Glomerular visceral epithelial cell (primary cell): ENCODE data around the gene TUSC2.

Experiments used
- DNase-seq: peaks from one replicate; pipeline ENCODE4 v3.0.0-alpha.2; 2016; ENCODE audit errors: extremely low spot score

Gene TUSC2, protein sequence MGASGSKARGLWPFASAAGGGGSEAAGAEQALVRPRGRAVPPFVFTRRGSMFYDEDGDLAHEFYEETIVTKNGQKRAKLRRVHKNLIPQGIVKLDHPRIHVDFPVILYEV

DNA sequence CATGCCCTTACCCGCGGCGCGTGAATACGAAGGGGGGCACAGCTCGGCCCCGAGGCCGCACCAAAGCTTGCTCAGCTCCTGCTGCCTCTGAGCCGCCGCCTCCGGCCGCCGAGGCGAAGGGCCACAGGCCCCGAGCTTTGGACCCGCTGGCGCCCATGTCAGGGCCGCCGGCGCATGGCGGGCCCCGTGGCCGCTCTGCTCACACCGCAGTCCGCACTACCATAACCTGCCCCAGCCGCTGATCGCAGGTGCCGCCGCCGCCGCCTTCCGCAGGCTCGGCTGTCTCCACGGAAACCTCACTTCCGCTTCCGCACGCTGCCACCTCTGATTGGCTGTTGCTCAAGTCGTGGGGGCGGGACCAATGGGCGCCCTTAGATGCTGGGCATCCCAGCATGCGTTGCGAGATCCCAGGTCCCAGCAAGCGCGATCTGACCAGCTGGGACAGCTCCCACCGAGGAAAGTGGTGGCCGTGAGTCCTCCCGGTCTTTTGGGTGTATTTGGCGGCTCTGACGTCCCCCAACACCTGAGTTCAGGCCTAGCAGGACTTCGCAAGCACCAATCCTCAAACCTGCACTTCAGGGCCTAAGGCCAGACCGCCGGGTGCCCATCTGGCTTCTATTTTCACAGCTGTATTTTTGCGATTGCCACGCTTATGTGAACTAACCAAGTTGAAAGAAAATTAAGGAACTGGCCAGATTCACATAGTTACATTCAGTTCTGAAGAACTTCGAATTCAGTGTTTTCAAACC, at the start of gene TUSC2:
TSS of gene TUSC2 (minus strand) at position 281 of the 749 bp plus-strand sequence. CDS start at position 157, 124 bp downstream.
- DNase-seq: peak; percentile 96

DNA sequence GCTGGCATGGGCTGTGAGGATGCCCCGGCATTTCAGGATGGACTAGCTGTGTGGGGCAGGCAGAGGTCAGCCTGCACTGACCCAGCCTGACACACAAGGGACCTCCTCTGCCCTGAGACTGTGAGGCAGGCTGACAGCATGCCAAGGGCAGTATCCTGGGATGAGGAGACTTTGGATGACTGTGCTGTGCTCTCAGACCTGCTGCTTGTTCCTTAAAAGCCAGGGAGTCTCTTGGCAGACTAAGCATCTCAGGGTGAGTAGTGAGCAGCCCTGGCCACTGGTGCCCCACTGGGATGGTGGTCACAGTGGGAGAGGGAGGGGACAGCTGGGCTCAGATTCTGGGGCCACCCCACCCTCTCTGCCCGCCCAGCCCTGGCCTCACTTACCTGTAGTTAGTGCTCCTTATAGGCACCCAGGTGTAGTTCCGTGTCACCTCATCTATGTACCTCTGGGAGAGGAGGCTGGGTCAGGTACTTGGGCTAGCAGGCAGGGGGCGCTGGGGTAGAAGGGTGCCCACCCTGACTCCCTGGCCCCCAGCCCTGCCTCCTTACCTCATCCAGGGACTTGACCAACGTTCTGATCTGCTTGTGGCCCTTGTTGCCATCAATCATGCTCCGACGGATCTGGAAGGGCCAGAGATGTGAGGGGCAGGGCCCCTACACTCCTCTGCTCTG, 47.4 kb upstream of the TUSC2 start:
- no peak for DNase-seq

DNA sequence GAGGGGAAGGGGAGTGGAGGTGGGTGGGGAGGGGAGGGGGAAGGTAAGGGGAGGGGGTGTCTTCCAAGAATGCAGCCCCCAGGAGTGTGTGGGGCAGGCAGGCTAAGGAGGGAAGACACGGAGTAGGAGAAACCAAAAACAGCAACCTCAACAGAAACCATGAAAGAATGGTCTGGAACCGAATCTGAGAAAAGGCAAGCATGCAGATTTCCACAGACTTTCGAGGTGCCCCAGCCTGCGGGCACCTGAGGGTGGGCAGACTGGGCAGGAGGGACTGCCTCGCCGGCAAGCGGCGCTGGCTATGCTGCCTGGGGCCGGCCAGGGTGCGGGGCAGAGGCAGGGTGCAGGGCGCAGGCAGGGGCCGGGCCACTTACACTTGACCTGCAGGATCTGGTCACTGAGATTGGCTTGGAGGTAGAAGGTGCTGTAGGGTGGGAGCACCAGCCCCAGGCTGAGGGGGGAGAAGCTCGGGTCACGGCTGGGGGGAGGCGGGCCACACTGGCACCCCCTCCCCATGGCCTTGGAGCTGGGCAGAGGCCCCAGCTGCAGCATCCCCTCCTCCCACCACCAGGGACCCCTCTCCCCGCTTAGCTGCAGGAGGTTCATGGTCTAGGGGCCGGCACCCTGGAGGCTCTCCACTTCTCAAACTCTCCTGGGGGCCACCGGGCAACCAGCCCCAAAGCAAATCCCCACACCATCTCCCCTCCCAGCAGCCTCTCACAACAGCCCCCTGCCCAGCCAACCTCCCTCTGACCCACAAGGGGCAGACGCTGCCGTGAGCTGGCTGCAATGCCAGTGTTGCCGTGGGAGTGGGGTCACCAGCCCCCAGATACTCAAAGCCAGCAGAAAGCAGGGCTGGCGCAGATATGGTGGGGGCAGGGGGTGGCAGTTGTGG, 46.6 kb upstream of the TUSC2 start:
- no peak for DNase-seq

DNA sequence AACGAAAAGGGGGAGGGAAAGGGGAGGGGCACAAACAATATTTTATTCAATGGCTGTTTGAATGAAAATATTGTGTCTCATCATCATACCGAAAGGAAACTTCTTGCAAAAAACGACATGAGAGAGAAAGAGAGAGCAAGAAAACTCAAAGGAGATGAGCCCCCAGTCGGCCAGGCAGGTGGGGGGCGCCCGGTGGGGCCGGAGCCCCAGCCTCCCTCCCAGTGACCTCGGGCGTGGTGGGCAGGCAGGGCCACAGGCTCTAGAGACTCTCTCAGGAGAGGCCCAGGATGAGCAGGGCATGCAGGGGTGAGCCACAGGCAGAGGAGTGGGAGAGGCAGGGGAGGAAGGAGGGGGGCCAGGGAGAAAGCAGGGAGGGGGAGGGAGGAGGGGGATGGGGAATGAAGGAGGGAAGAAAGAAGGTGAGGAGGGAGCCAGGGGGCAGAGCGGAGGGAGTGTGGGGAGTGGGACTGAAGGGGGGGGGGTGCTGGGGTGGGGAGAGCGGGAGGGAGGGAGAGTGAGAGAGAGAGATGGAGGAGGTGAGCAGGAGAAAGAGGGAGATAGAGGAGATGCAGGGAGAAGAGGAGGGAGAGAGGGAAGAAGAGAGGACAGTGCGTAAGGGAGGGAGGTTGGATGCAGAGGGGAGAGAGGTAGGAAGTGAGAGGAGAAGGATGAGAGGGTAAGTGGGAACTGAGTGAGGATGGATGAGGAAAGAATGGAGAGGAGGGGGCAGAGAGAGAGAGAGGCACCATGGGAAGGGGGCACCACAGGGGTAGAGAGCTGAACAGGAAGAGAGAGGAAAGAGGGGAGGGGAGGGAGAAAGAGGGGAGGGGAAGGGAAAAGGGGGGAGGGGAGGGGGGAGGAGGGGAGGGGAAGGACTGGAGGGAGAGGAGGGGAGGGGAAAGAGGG, 45.4 kb upstream of the TUSC2 start:
- DNase-seq: no peak

DNA sequence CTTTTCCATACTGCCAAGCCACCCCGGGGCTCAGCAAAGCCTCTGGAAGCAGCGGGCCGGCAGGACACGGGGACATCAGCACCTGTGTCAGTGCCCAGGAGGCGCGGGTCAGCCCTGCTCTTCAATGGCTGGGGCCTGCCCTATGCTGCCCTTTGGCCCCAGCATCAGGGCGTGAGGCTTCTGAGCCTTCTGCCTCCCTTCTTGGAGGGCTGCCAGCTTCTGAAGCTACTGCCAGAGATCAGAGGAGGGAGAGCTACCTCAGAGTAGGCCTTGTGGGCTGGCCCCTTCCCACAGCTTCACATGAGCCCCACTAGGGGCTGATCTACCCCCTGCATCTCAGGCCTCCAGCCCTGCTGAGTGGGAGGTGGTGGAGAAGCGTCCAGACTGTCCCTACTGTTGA, 44.3 kb upstream of the TUSC2 start:
- no peak for DNase-seq

DNA sequence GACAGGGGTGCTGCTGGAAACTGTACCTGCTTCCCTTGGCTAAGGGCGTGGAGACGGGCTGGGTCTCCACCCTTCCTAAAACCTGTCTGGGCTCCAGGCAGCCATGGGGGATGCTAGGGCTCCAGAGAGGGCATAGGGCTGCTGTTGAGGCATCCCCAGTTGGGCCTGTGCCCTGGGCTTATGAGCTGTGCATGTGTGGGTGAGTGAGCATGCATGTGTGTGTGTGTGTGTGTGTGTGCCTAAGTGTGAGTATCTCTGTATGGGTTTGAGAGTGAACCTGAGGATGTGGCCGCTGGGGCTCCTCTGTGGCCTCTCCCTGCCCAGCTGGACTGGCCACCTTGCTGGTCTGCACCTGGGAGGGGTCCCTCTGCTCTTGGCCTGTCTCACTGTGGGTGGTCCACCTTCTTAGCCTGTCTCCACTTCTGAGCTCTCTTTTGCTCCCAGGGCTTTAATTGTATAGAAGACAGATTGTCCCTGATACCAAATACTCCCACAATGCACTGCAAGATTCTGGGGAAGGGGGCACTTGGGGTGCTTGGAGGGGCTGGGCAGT, 43.2 kb upstream of the TUSC2 start:
- no peak for DNase-seq

DNA sequence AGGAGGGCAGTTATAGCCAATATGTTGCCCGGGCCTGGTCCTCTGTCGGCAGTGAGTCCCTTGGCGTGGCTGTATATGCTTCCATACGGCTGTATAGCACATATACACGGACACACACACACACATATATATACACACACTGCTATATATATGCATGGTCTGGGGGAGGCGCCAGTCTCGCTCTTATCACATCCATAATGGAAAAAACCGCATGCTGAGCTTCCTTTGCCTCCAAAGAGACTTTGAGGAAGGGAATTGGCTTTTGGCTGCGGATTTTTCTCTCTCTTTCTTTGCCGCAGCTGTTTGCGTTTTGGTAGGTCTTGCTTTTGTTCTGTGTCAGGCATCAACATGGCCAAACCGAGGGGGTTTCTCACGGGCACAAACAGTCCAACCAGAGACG, 42.6 kb upstream of the TUSC2 start:
- DNase-seq: no peak

DNA sequence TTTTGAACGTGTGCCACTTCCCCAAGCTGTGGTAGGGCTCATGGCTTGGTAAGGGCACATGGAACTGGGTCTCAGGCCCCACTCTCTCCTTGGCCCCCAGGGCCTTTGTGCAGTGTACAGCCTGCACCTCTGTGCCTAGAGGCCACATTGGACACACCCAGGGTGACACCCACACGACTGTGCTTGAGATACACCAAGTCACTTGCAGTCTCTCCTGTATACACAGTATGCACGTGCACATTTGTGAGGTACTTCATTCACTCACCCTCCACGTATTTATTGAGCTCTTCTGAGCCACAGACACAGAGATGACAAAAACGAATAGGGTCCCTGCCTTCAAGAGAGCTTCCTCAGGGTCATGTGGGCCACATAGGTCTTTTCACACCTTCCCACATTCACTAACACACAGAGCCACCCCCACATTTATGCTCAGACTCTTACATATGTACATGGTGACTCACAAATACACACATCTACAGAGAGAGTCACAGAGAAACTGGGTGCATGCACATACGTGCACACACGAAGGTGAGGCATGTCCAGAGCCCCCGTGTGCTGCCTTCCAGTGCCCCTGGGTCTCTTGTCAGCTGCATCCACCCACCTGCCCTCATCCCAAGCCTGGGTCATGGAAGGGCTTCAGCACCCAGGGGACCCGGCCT, 41.1 kb upstream of the TUSC2 start:
- no peak for DNase-seq

DNA sequence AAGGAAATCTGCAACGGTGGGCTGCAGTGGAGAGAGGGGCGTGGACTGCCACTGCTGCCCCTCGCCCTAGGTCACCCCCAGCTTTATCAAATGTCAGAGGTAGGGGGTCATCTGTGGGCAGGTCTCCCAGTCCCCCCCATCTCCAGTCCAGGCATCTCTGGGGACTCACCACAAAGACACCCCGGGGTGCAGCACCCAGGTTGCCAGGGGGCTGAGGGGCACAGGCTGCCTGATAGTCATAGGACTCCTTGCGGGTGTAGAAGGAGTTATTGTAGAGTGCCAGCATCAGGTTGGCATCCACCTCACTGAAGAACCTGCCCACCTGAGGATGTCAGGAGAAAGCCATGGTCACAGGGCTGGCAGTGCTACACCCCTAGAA, 37.8 kb upstream of the TUSC2 start:
- DNase-seq: no peak

DNA sequence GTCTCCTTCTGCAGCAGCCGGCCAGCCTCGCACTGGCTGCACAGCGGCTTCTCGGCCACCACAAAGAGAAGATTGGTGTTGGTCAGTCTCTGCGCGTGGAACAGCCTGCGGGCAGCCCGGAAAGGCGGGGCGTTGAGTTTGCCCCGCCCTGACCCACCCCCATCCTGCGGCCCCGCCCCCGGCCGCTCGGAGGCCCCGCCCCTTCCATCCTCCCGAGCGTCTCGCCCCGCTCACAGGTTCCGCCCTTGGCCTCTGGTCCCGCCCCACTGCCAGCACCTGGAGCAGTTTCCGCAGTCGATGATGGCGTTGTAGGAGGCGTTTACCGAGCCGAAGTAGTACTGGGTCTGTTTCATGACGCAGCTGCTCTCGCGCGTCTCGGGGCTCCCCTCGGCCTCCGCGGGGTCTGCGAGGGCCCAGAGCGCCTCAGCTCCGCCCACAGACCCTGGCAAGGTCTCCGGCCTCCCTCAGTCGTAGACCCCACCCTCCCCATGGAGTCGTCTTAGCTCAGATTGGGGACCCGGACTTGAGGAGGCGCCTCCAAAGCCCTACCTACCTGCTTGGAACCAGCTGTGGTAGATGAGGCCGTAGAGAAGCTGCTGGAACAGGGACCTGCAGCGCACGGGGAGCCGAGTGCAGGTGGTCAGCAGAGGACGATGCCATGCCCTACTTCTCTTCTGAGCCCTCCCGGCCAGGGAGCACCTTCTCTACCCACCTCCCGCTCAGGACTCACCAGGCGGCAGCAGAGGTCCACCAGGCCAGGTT, 37.2 kb upstream of the TUSC2 start:
- DNase-seq: peak; percentile 75

DNA sequence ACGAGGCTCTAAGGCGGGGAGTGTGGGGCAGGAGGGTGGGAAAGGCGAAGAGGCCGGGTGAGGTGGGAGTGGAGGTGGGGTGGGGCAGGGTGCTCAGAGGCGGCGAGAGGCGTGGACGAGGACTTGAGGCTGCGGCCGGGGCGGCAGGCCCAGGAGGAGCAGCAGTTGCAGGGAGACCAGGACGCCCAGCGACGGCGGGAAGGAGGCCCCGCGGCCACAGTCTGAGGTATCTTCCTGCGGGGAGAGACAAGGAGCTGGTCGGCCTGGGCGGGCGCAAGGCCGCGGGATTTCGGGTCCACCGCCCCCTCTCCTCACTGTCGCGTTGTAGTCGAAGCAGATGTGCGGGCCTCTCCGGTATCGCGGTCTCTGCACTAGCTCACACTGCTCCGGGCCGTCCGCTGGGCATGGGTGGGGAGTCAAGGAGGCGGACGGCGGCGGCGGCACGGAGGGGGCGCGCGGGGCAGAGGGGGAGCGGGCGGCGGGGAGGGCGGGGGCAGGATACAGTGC, 36.6 kb upstream of the TUSC2 start:
- DNase-seq: no peak

DNA sequence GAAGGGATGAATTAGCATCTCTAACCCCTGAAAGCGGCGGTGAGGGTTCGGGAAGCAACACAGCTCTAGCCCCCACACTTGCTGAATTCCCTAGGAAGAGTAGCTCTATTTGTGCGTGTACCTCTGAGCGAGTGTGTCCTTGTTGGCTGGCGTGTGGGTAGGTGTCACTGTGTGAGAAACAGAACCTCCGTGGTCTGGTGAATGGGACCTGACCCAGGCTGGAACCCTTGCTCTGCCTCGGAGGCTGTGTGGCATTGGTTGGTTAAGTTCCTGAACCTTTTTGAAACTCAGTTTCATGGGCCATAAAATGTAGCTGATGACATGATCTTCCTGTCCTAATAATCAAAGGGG, 31.7 kb upstream of the TUSC2 start:
- DNase-seq: no peak

DNA sequence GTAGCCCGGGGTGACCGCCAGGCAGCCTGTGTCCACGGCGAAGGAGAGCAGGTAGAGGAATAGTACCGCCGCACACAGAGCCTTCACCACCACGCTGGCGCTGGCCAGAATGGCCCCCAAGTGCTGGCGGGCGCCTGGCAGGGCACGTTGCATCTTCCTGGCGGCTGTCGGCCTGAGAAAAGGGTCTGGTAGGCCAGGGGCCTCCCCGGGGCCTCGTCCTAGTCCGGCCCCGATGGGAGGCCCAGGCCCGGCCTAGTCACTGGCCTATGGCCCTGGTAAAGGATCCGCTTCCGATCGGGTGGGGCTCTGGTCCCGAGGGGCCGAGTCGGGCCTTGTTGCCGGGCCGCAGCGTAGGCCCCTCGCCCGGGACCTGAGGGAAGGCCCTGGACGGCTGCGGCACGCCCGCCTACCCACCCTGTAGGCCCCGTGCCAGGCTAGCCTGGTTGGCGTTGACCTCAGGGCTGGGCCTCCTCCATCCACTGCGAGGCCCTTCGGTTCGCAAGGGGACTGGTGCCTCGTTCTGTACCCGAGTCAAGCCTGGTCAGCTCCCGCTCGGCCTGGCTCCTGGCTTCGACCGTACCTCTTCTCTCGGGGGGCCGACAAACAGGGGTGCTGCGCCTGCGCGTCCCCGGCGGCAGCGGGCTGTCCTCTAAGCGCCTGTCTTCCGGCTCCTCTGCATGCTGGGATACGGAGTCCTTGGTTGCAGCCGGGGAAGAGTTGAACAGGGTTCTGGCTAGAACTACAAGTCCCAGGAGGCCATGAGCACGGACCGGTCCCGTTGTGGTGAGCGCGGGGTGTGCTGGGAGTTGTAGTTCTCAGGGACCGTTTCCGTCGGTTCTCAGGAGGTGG, 31.1 kb upstream of the TUSC2 start, which contains the start of gene TMEM115:
TSS of gene TMEM115 (minus strand) at position 611 of the 849 bp plus-strand sequence. CDS start at position 153, 458 bp downstream.
- DNase-seq: peak; percentile 97

DNA sequence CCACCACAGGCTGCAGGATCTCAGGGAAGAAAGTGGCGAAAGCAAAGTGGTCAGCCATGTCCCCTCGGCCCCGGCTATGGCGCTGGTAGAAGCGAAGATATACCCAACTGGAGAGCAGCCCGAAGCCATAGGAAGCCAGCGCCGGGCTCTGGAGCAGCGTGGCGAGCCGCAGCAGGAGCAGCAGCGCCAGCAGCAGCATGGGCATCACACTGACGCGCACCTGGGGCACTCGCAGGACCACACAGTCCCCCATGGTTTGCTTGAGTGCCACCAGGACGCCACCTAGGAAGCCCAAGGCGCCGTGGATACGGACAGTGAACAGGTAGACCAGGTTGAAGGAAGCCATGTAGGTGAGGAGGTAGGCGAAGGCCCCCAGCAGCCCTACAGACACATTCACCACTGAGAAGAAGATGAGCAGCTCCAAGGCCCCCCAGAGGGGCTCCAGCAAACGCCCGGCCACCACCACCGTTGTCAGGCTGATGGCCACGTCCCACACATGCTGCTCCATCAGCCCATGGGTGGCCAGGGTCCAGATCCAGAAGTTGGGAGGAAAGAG, 30.4 kb upstream of the TUSC2 start:
- no peak for DNase-seq

DNA sequence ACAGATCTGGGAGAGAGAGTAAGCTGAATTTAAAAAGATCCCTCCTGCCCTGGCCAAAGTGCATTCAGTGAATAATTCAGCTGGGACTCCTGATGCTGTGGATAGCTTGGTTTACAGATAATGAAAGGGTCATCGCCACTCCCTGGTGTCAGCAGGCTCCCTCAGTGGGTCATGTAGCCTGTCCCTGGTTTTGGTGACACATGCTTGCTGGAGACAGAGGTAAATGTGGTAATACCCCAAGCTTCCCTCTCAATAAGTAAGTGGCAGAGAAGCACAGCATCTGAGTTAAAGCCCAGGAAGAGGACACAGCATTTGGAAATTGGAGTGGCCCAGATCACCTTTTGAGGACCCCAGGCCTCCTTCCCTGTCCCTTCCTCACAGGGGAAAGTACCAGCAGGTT, 29.5 kb upstream of the TUSC2 start:
- no peak for DNase-seq

DNA sequence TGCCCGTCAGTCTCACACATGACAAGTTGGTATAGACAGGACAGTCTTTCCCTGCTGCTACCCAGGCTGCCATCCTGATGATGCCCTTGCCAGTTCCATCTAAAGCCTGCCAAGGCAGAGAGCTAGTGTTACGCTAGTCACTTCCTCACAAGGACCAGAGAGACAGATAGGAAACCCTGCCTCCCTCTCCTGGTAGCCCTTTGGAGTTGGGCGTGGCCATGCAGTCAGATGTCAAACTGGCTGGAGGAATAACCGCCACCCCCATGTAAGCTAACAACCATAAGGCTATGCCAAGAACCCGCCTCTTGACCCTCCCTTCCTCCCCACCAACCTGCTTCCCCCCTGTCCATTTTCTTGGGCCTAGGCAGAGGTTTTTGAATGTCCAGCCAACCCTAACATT, 28.5 kb upstream of the TUSC2 start:
- DNase-seq: no peak

DNA sequence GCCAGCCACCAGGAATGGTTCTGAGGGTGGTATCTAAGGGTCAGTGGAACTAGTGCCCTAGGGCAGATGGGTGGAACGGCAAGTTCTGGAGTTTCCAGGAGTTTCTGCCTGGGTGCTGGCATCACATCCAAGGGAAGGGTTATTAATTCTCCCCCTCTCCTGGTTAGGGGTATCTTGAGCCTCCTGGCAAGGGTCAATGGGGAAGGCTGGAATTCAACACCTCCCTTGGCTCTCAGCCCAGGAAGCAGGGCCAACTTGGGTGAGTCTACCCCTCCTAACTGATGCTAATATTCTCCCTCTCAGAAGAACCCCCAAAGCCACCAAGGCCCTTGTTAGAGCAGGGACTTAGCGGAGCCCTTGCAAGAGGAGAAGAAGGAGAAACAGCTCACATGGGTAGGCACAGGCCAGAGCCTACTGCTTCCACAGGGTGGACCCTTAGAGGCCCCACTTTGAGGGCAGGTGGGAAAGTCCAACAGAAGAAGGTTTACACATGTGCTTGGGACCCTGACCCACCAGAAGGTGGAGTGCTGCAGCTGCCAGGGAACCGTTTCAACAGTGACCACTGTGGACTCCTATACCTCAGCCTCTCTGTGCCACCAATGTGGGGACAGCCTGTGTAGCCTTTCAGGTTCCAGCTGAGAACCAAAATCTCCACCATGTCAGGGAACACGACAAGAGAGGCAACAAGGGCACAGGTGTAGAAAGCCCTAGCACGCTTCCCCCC, 28.0 kb upstream of the TUSC2 start:
- DNase-seq: no peak
